Gastrocnemius medialis (tissue), 4 donors: ENCODE data around the gene TMEM117. TPM values are rescaled to one million over a fixed set of nuclear protein-coding genes. Genes with fewer than 3 reads are reported as not detected.
"Not testable (repeated sequence)": the region's sequence is repeated elsewhere in the genome, so short reads cannot be mapped to it uniquely, and the experiment has no call there.

Source experiments
- ATAC-seq, 2 donors: fragments of 150-250 bp; one replicate each; pipeline ENCODE4 v1.9.1; 2016
- DNase-seq, 2 donors: peaks; one replicate each; pipeline ENCODE4 v3.0.0-alpha.2; 2019
- H3K27ac ChIP-seq, 4 donors: fragments of 200-600 bp; sonication (generic); 1 replicate in 1 of 4; 2 replicates in 3 of 4; pipeline ENCODE4 v1.5.1; 2016 to 2018; ENCODE audit warnings: mild to moderate bottlenecking in 2 of 4, moderate library complexity in 1 of 4
- H3K27me3 ChIP-seq, 3 donors: fragments of 200-600 bp; sonication (generic) in 2 of 3; 1 replicate in 1 of 3; 2 replicates in 2 of 3; pipeline versions ENCODE4 v1.5.1 to v1.6.0; 2016 to 2019; ENCODE audit warnings: mild to moderate bottlenecking in 1 of 3, moderate library complexity in 1 of 3
- H3K36me3 ChIP-seq, 2 donors: fragments of 200-600 bp; sonication (generic) in 1 of 2; one replicate each; pipeline ENCODE4 v1.5.1; 2017 to 2018
- H3K4me1 ChIP-seq, 2 donors: fragments of 200-600 bp; sonication (generic) in 1 of 2; one replicate each; pipeline ENCODE4 v1.5.1; 2016 to 2017; ENCODE audit warnings: mild to moderate bottlenecking in 2 of 2
- H3K4me3 ChIP-seq, 4 donors: fragments of 200-600 bp; sonication (generic) in 3 of 4; 1 replicate in 1 of 4; 2 replicates in 3 of 4; pipeline ENCODE4 v1.5.1; 2016 to 2019; ENCODE audit warnings: mild to moderate bottlenecking in 2 of 4
- H3K9me3 ChIP-seq, 3 donors: fragments of 200-600 bp; sonication (generic) in 2 of 3; 1 replicate in 1 of 3; 2 replicates in 2 of 3; pipeline ENCODE4 v1.5.1; 2016 to 2019
- CTCF ChIP-seq, 5 experiments: fragments of 450-650 bp in 3 of 5; fragments of 200-600 bp in 2 of 5; sonication (generic) in 2 of 5; IDR thresholded peaks in 4 of 5; conservative IDR thresholded peaks in 1 of 5; 1 replicate in 4 of 5; 2 replicates in 1 of 5; pipeline ENCODE4 v1.5.1; 2016 to 2019; ENCODE audit warnings: antibody characterized with exemption in 5 of 5, mild to moderate bottlenecking in 3 of 5, moderate library complexity in 3 of 5
- POLR2A ChIP-seq, 2 donors: fragments of 450-650 bp; IDR thresholded peaks; one replicate each; pipeline ENCODE4 v1.6.1; 2017; ENCODE audit warnings: antibody characterized with exemption in 2 of 2, mild to moderate bottlenecking in 2 of 2, moderate library complexity in 2 of 2
- in situ Hi-C, 4 donors: fragments of 200-750 bp; cut with MboI; loops; one replicate each; pipeline versions ENCODE4 v1.15.0 to v1.8.0; 2017; ENCODE audit warnings: low sequenced_read_pairs in 4 of 4
- intact Hi-C: fragments of 100-400 bp; cut with DNase I; formaldehyde crosslinking; loops from one replicate; pipeline ENCODE4 v1.15.1; 2023; ENCODE audit warnings: low total_unique reads
- total RNA-seq, 4 donors: library from RNA; depleted of rRNA; stranded (reverse); fragments of >200 nt; gene quantifications; one replicate each; pipeline versions ENCODE4 v1.1.0 to v1.2.3, GENCODE V29; 2016

TMEM117 gene
- total RNA-seq, 4 donors from 2014 or later = 3.5 to 19.4 (median 6.1) TPM

- no peak overlapping the region for H3K27ac ChIP-seq
- in situ Hi-C loops = no loop called here
- H3K36me3 ChIP-seq = no peaks in the 10 kb centered on the region
- no peak for DNase-seq
- ATAC-seq = no peak
- H3K9me3 ChIP-seq = no peaks in the 10 kb centered on the region
- intact Hi-C loops = no loop called here
- no peak overlapping the region for H3K4me3 ChIP-seq
- TF ChIP-seq CTCF (IDR thresholded peaks at IDR 0.05 in 4 of 5, conservative IDR thresholded peaks at IDR 0.05 in 1 of 5) = no peak
- no peak for TF ChIP-seq POLR2A (IDR thresholded peaks at IDR 0.05)
- H3K4me1 ChIP-seq = peaks cover 0 to 16% of the 10 kb centered on the region in 2 donors
- H3K27me3 ChIP-seq = no peaks in the 10 kb centered on the region
These were observed 324.0 kb downstream of the TMEM117 start for GRCh38 chr12:44159862-44160261.

- no peaks in the 10 kb centered on the region for H3K9me3 ChIP-seq
- in situ Hi-C loops (no loop called here), intact Hi-C loops (no loop called here)
- H3K27ac ChIP-seq = no peak overlapping the region
- DNase-seq (no peak), ATAC-seq (no peak)
- no peaks in the 10 kb centered on the region for H3K36me3 ChIP-seq
- H3K4me1 ChIP-seq = peaks cover 0 to 6% of the 10 kb centered on the region in 2 donors
- TF ChIP-seq POLR2A (IDR thresholded peaks at IDR 0.05) = no peak
- TF ChIP-seq CTCF (IDR thresholded peaks at IDR 0.05 in 4 of 5, conservative IDR thresholded peaks at IDR 0.05 in 1 of 5) = no peak
- H3K27me3 ChIP-seq = no peaks in the 10 kb centered on the region
- no peak overlapping the region for H3K4me3 ChIP-seq
These were observed 327.1 kb downstream of the TMEM117 start for GRCh38 chr12:44162961-44163360.

- in situ Hi-C loops = no loop called here
- H3K27ac ChIP-seq = no peak overlapping the region
These were observed 338.2 kb downstream of the TMEM117 start for GRCh38 chr12:44174053-44174452.

GRCh38 chr12:44184499-44185206 lies 348.8 kb downstream of the TMEM117 start:
- in situ Hi-C loops (no loop called here), intact Hi-C loops (no loop called here)
- H3K4me3 ChIP-seq = no peak overlapping the region
- ATAC-seq = no peak
- H3K4me1 ChIP-seq = no peaks in the 10 kb centered on the region
- H3K27ac ChIP-seq = no peak overlapping the region
- no peaks in the 10 kb centered on the region for H3K9me3 ChIP-seq
- no peak for DNase-seq
- no peaks in the 10 kb centered on the region for H3K36me3 ChIP-seq
- no peaks in the 10 kb centered on the region for H3K27me3 ChIP-seq
- no peak for TF ChIP-seq CTCF (IDR thresholded peaks at IDR 0.05 in 4 of 5, conservative IDR thresholded peaks at IDR 0.05 in 1 of 5)
- TF ChIP-seq POLR2A (IDR thresholded peaks at IDR 0.05) = no peak

More at GRCh38 chr12:44174053-44174452, 338.2 kb downstream of the TMEM117 start:
- ATAC-seq = no peak
- Histone ChIP-seq H3K4me1 (no peaks in the 10 kb centered on the region), H3K9me3 (no peaks in the 10 kb centered on the region), H3K27me3 (no peaks in the 10 kb centered on the region), H3K4me3 (no peak overlapping the region), H3K36me3 (no peaks in the 10 kb centered on the region)
- no peak for DNase-seq
- TF ChIP-seq POLR2A (IDR thresholded peaks at IDR 0.05) (no peak), CTCF (IDR thresholded peaks at IDR 0.05 in 4 of 5, conservative IDR thresholded peaks at IDR 0.05 in 1 of 5) (no peak)
- intact Hi-C loops = no loop called here

- Histone ChIP-seq H3K27me3 (no peaks in the 10 kb centered on the region), H3K36me3 (no peaks in the 10 kb centered on the region), H3K4me1 (no peaks in the 10 kb centered on the region), H3K27ac (no peak overlapping the region), H3K9me3 (no peaks in the 10 kb centered on the region), H3K4me3 (no peak overlapping the region)
- ATAC-seq (no peak), DNase-seq (no peak)
- TF ChIP-seq CTCF (IDR thresholded peaks at IDR 0.05 in 4 of 5, conservative IDR thresholded peaks at IDR 0.05 in 1 of 5) (no peak), POLR2A (IDR thresholded peaks at IDR 0.05) (no peak)
- intact Hi-C loops (no loop called here), in situ Hi-C loops (no loop called here)
These were observed 357.4 kb downstream of the TMEM117 start for GRCh38 chr12:44193281-44193680.

GRCh38 chr12:44195719-44196118 lies 359.8 kb downstream of the TMEM117 start:
- ATAC-seq, H3K4me3 ChIP-seq, H3K36me3 ChIP-seq, DNase-seq, H3K27ac ChIP-seq, intact Hi-C loops, in situ Hi-C loops, H3K9me3 ChIP-seq, H3K4me1 ChIP-seq, H3K27me3 ChIP-seq: not testable (repeated sequence)
